Measurements from ENCODE around the gene TBC1D21. TPM values are rescaled to one million over a fixed set of nuclear protein-coding genes. Genes with fewer than 3 reads are reported as not detected.

The TBC1D21 gene
- total RNA-seq, 1 donor from 2014 or later, result not detected

DNA sequence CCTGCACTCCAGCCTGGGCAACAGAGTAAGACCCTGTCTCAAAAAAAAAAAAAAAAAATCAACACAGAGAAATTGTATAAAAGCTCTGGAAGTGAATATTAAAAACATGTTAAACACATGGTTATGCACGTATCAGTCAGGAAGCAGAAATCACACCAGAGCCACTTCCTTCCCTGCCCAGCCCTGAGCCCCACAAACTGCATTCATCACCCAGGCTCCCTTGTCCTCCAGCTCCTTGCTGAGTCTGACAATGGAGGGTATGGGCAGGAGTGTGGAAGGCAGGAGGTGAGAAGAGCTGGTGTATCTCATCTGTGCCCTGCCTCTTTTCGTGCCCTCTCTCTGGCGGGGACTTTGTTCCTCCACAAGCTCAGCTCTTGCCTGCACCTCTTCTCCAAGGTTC, 40.8 kb downstream of the TBC1D21 start:
- peaks cover 32% of the 10 kb centered on the region for H3K36me3 Mint-ChIP-seq (ENCODE audit: low read depth, unreplicated experiment)
- FAIRE-seq, result no peak
- no peak for DNase-seq (ENCODE audit: low read depth)

DNA sequence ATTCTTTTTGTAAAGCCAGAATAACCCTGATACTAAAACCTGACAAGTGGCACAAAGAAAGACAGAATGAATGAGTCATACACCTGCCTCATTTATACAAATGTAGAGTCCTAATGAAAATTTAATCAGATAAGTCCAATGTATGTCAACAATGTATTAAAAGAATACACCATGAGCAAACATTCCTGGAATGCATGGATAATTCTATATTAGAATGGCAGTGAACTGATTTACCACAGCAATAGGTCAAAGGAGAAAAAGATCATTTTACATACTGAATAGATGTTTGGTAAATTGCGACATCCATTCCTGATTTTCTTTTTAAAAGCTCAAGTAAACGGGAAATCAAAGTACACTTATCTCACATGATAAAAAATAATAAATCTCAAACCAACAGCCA, 41.7 kb downstream of the TBC1D21 start:
- DNase-seq (ENCODE audit: low read depth) (no peak), FAIRE-seq (no peak)
- Histone ChIP-seq H3K27me3 (ENCODE audit: insufficient read depth, low read length) (no peaks in the 10 kb centered on the region), H3K9me3 (ENCODE audit: insufficient read depth, low read depth, low read length) (no peaks in the 10 kb centered on the region), H3K79me2 (ENCODE audit: insufficient read depth, low read length) (no peaks in the 10 kb centered on the region), H4K20me1 (ENCODE audit: insufficient read depth, low read length) (no peaks in the 10 kb centered on the region), H2AFZ (ENCODE audit: low read depth, low read length) (no peak overlapping the region), H3K4me1 (ENCODE audit: insufficient read depth, low read length) (no peaks in the 10 kb centered on the region), H3K9ac (ENCODE audit: low read length) (no peak overlapping the region), H3K4me2 (ENCODE audit: low read length) (no peak overlapping the region), H3K36me3 (ENCODE audit: insufficient read depth, low read length) (no peaks in the 10 kb centered on the region), H3K4me3 (ENCODE audit: insufficient read depth, low read depth, low read length) (no peak overlapping the region), H3K27ac (ENCODE audit: low read depth, low read length) (no peak overlapping the region)
- H3K27me3 Mint-ChIP-seq (ENCODE audit: low read depth, unreplicated experiment), result peaks cover 5% of the 10 kb centered on the region
- H3K4me1 Mint-ChIP-seq (ENCODE audit: low read depth, unreplicated experiment), result peaks cover 3% of the 10 kb centered on the region
- peaks cover 3% of the 10 kb centered on the region for H3K9me3 Mint-ChIP-seq (ENCODE audit: unreplicated experiment)
- no peak overlapping the region for H3K27ac Mint-ChIP-seq (ENCODE audit: unreplicated experiment)
- TF ChIP-seq, protein P1, sequence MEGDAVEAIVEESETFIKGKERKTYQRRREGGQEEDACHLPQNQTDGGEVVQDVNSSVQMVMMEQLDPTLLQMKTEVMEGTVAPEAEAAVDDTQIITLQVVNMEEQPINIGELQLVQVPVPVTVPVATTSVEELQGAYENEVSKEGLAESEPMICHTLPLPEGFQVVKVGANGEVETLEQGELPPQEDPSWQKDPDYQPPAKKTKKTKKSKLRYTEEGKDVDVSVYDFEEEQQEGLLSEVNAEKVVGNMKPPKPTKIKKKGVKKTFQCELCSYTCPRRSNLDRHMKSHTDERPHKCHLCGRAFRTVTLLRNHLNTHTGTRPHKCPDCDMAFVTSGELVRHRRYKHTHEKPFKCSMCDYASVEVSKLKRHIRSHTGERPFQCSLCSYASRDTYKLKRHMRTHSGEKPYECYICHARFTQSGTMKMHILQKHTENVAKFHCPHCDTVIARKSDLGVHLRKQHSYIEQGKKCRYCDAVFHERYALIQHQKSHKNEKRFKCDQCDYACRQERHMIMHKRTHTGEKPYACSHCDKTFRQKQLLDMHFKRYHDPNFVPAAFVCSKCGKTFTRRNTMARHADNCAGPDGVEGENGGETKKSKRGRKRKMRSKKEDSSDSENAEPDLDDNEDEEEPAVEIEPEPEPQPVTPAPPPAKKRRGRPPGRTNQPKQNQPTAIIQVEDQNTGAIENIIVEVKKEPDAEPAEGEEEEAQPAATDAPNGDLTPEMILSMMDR (IDR thresholded peaks at IDR 0.05; ENCODE audit: insufficient read depth, low read depth, low read length), result no peak
- TF ChIP-seq EZH2 (IDR thresholded peaks at IDR 0.05; ENCODE audit: insufficient read depth, low read length), result no peak
- H3K36me3 Mint-ChIP-seq (ENCODE audit: low read depth, unreplicated experiment), result peaks cover 33% of the 10 kb centered on the region
- H3K4me3 Mint-ChIP-seq (ENCODE audit: unreplicated experiment), result no peak overlapping the region

More for the DNA sequence above, 40.8 kb downstream of the TBC1D21 start:
- Mint-ChIP-seq H3K4me3 (ENCODE audit: unreplicated experiment) (no peak overlapping the region), H3K27ac (ENCODE audit: unreplicated experiment) (no peak overlapping the region), H3K9me3 (ENCODE audit: unreplicated experiment) (peaks cover 3% of the 10 kb centered on the region), H3K27me3 (ENCODE audit: low read depth, unreplicated experiment) (peaks cover 5% of the 10 kb centered on the region), H3K4me1 (ENCODE audit: low read depth, unreplicated experiment) (peaks cover 3% of the 10 kb centered on the region)
- Histone ChIP-seq H4K20me1 (ENCODE audit: insufficient read depth, low read length) (no peaks in the 10 kb centered on the region), H3K9me3 (ENCODE audit: insufficient read depth, low read depth, low read length) (no peaks in the 10 kb centered on the region), H3K4me3 (ENCODE audit: insufficient read depth, low read depth, low read length) (no peak overlapping the region), H3K27me3 (ENCODE audit: insufficient read depth, low read length) (no peaks in the 10 kb centered on the region), H3K27ac (ENCODE audit: low read depth, low read length) (no peak overlapping the region), H3K79me2 (ENCODE audit: insufficient read depth, low read length) (no peaks in the 10 kb centered on the region), H3K36me3 (ENCODE audit: insufficient read depth, low read length) (no peaks in the 10 kb centered on the region), H3K9ac (ENCODE audit: low read length) (no peak overlapping the region), H3K4me1 (ENCODE audit: insufficient read depth, low read length) (no peaks in the 10 kb centered on the region), H2AFZ (ENCODE audit: low read depth, low read length) (no peak overlapping the region), H3K4me2 (ENCODE audit: low read length) (no peak overlapping the region)
- no peak for TF ChIP-seq EZH2 (IDR thresholded peaks at IDR 0.05; ENCODE audit: insufficient read depth, low read length)
- TF ChIP-seq, protein P1 (IDR thresholded peaks at IDR 0.05; ENCODE audit: insufficient read depth, low read depth, low read length), result no peak

DNA sequence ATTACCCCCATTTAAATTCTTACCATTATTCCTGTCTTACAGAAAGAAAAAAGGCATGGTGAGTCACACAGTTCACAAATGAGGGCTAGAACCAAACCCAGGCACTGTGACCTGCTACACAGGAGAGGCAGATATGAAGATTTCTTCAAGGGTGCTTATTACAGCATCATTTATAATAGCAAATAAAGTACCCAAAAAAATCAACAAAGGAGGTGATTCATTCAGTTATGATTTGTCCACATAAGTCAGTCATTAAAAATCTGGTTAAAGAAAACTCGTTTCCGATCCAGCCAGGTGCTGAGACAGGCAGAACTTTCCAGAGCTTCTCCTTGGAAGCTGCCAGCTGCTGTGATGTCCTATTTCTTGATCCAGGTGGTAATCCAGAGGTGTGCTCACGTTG, 45.4 kb downstream of the TBC1D21 start:
- Mint-ChIP-seq H3K27me3 (ENCODE audit: low read depth, unreplicated experiment) (no peaks in the 10 kb centered on the region), H3K36me3 (ENCODE audit: low read depth, unreplicated experiment) (peaks cover 28% of the 10 kb centered on the region), H3K9me3 (ENCODE audit: unreplicated experiment) (peaks cover 3% of the 10 kb centered on the region), H3K4me1 (ENCODE audit: low read depth, unreplicated experiment) (peaks cover 28% of the 10 kb centered on the region), H3K27ac (ENCODE audit: unreplicated experiment) (no peak overlapping the region), H3K4me3 (ENCODE audit: unreplicated experiment) (no peak overlapping the region)
- H3K9ac ChIP-seq (ENCODE audit: low read length), result no peak overlapping the region
- no peak overlapping the region for H3K27ac ChIP-seq (ENCODE audit: low read depth, low read length)
- no peak overlapping the region for H3K4me2 ChIP-seq (ENCODE audit: low read length)
- H3K36me3 ChIP-seq (ENCODE audit: insufficient read depth, low read length), result no peaks in the 10 kb centered on the region
- H3K9me3 ChIP-seq (ENCODE audit: insufficient read depth, low read depth, low read length), result no peaks in the 10 kb centered on the region
- no peaks in the 10 kb centered on the region for H4K20me1 ChIP-seq (ENCODE audit: insufficient read depth, low read length)
- H3K4me3 ChIP-seq (ENCODE audit: insufficient read depth, low read depth, low read length), result no peak overlapping the region
- H3K79me2 ChIP-seq (ENCODE audit: insufficient read depth, low read length), result peaks cover 31% of the 10 kb centered on the region
- TF ChIP-seq, protein P1 (IDR thresholded peaks at IDR 0.05; ENCODE audit: insufficient read depth, low read depth, low read length), result no peak
- no peak for TF ChIP-seq EZH2 (IDR thresholded peaks at IDR 0.05; ENCODE audit: insufficient read depth, low read length)
- H3K4me1 ChIP-seq (ENCODE audit: insufficient read depth, low read length), result peaks cover 28% of the 10 kb centered on the region
- no peaks in the 10 kb centered on the region for H3K27me3 ChIP-seq (ENCODE audit: insufficient read depth, low read length)
- no peak overlapping the region for H2AFZ ChIP-seq (ENCODE audit: low read depth, low read length)
- FAIRE-seq (no peak), DNase-seq (ENCODE audit: low read depth) (no peak)

Measured in astrocyte (in vitro differentiated cells and primary cell).